Measurements from ENCODE around the gene ATP2B2.

Gene ATP2B2

GRCh38 chr3:10289787-10290355, 215.5 kb downstream of the ATP2B2 start:
- DNase-seq: no peak

- DNase-seq: no peak
These were observed 216.3 kb downstream of the ATP2B2 start for GRCh38 chr3:10289077-10289476.

- DNase-seq: no peak
These were observed 216.8 kb downstream of the ATP2B2 start for GRCh38 chr3:10288575-10288960.

GRCh38 chr3:10287936-10288574, 217.3 kb downstream of the ATP2B2 start:
- no peak for DNase-seq

- peak; percentile 68 for DNase-seq
These were observed 218.6 kb downstream of the ATP2B2 start for GRCh38 chr3:10286596-10287295.

- DNase-seq: no peak
These were observed 219.3 kb downstream of the ATP2B2 start for GRCh38 chr3:10286133-10286524.

GRCh38 chr3:10285272-10286132, 219.9 kb downstream of the ATP2B2 start:
- no peak for DNase-seq

- peak; percentile 75 for DNase-seq
These were observed 220.9 kb downstream of the ATP2B2 start for GRCh38 chr3:10284496-10284895.

- no peak for DNase-seq
These were observed 221.7 kb downstream of the ATP2B2 start for GRCh38 chr3:10283638-10284037.

GRCh38 chr3:10281951-10282350, 223.4 kb downstream of the ATP2B2 start:
- no peak for DNase-seq

- no peak for DNase-seq
These were observed 224.8 kb downstream of the ATP2B2 start for GRCh38 chr3:10280571-10280970.

- no peak for DNase-seq
These were observed 225.2 kb downstream of the ATP2B2 start for GRCh38 chr3:10280177-10280529.

- no peak for DNase-seq
These were observed 225.8 kb downstream of the ATP2B2 start for GRCh38 chr3:10279384-10280176.

- no peak for DNase-seq
These were observed 226.9 kb downstream of the ATP2B2 start for GRCh38 chr3:10278501-10278900.

- DNase-seq: no peak
These were observed 228.2 kb downstream of the ATP2B2 start for GRCh38 chr3:10277115-10277625.

GRCh38 chr3:10274601-10275000, 230.8 kb downstream of the ATP2B2 start:
- DNase-seq: no peak

Measured in CD4-positive, alpha-beta T cell treated with Interleukin-21 for 1 hour (primary cell).